IMR-90 (cell line): ENCODE results near the gene MRPL23. TPM values are rescaled to one million over a fixed set of nuclear protein-coding genes. Genes with fewer than 3 reads are reported as not detected.

Experiments used
- ATAC-seq: fragments of 200-7000 bp; cut with Tn5 transposase; 2 replicates; pipeline ENCODE4 v1.9.1; 2020; ENCODE audit warnings: low read depth, mild to moderate bottlenecking, moderate library complexity
- BruUV-seq: library from RNA; stranded (reverse); fragments of 400-500 nt; replicated peaks from 2 replicates; lab custom pipeline; 2021; lab: Mats Ljungman, UMichigan
- CTCF ChIA-PET: fragments of 300-600 bp; formaldehyde crosslinking; extraction: SDS; loops from one replicate; lab custom pipeline; 2021; ENCODE audit warnings: antibody characterized with exemption; lab: Yijun Ruan, JAX
- POLR2A ChIA-PET: fragments of 300-600 bp; sonication (Branson Sonifier 250); formaldehyde crosslinking; loops from one replicate; lab custom pipeline; 2022; ENCODE audit warnings: antibody characterized with exemption; ENCODE audit not compliant: unreplicated experiment; lab: Charles Lee
- DNase-seq: peaks from one replicate; pipeline ENCODE4 v3.0.0; 2013
- H2AFZ ChIP-seq: replicated peaks from 2 replicates; pipeline ENCODE3; 2013; ENCODE audit warnings: low read length, mild to moderate bottlenecking; ENCODE audit not compliant: poor library complexity
- H2AK5ac ChIP-seq: 2 replicates; pipeline ENCODE4 v1.6.1; 2013; ENCODE audit warnings: low read depth, low read length, inconsistent platforms
- H2AK9ac ChIP-seq: replicated peaks from 2 replicates; pipeline ENCODE3; 2013; ENCODE audit warnings: mild to moderate bottlenecking, low read depth, low read length, moderate library complexity; ENCODE audit not compliant: poor library complexity
- H2BK120ac ChIP-seq: 2 replicates; pipeline ENCODE4 v1.6.1; 2013; ENCODE audit warnings: low read depth, low read length, inconsistent platforms
- H2BK15ac ChIP-seq: 3 replicates; pipeline ENCODE4 v1.6.1; 2013; ENCODE audit warnings: low read depth, low read length, inconsistent platforms
- H2BK20ac ChIP-seq: 2 replicates; pipeline ENCODE4 v1.6.1; 2013; ENCODE audit warnings: low read depth, mild to moderate bottlenecking, inconsistent platforms, low read length, moderate library complexity
- H2BK5ac ChIP-seq: 2 replicates; pipeline ENCODE4 v1.6.1; 2013; ENCODE audit warnings: mild to moderate bottlenecking, low read depth, low read length, inconsistent platforms; ENCODE audit not compliant: poor library complexity, severe bottlenecking
- H3K14ac ChIP-seq: replicated peaks from 2 replicates; pipeline ENCODE4 v1.6.1; 2013; ENCODE audit warnings: low read depth, low read length, inconsistent platforms
- H3K18ac ChIP-seq: 2 replicates; pipeline ENCODE4 v1.6.1; 2013; ENCODE audit warnings: low read depth, low read length, control low read depth
- H3K23ac ChIP-seq: 2 replicates; pipeline ENCODE4 v1.6.1; 2013; ENCODE audit warnings: low read depth, low read length, inconsistent platforms
- H3K27ac ChIP-seq: 2 replicates; pipeline ENCODE4 v1.5.1; 2013; ENCODE audit warnings: mild to moderate bottlenecking, control low read depth, low read length; ENCODE audit not compliant: insufficient read depth
- H3K27me3 ChIP-seq: 2 replicates; pipeline ENCODE4 v1.6.1; 2013; ENCODE audit warnings: low read length; ENCODE audit not compliant: control insufficient read depth, insufficient read depth
- H3K36me3 ChIP-seq: 2 replicates; pipeline ENCODE4 v1.6.1; 2013; ENCODE audit warnings: low read length, mixed read lengths; ENCODE audit not compliant: control insufficient read depth, insufficient read depth
- H3K4ac ChIP-seq: 2 replicates; pipeline ENCODE4 v1.6.1; 2013; ENCODE audit warnings: low read depth, low read length, inconsistent platforms
- H3K4me1 ChIP-seq: 2 replicates; pipeline ENCODE4 v1.6.1; 2013; ENCODE audit warnings: low read length, mixed read lengths; ENCODE audit not compliant: control insufficient read depth, insufficient read depth
- H3K4me2 ChIP-seq: 2 replicates; pipeline ENCODE4 v1.6.1; 2013; ENCODE audit warnings: low read depth, mild to moderate bottlenecking, control low read depth, low read length, moderate library complexity
- H3K4me3 ChIP-seq: 2 replicates; pipeline ENCODE4 v1.5.1; 2013; ENCODE audit warnings: low read depth, mild to moderate bottlenecking, control low read depth, low read length, moderate library complexity; ENCODE audit not compliant: insufficient read depth
- H3K56ac ChIP-seq: 2 replicates; pipeline ENCODE4 v1.6.1; 2013; ENCODE audit warnings: low read length, inconsistent platforms; ENCODE audit not compliant: insufficient read depth; ENCODE audit errors: extremely low read depth
- H3K79me1 ChIP-seq, 2 experiments: 2 replicates each; pipeline ENCODE4 v1.6.1; 2013; ENCODE audit warnings: low read length in 2 of 2, inconsistent platforms in 1 of 2, low read depth in 1 of 2
- H3K9ac ChIP-seq: 2 replicates; pipeline ENCODE4 v1.6.1; 2013; ENCODE audit warnings: low read depth, low read length, control low read depth
- H3K9me1 ChIP-seq: 2 replicates; pipeline ENCODE4 v1.6.1; 2013; ENCODE audit warnings: low read length, inconsistent platforms; ENCODE audit not compliant: insufficient read depth
- H3K9me3 ChIP-seq: 2 replicates; pipeline ENCODE4 v1.6.1; 2013; ENCODE audit warnings: low read length; ENCODE audit not compliant: control insufficient read depth, insufficient read depth
- H4K20me1 ChIP-seq: 2 replicates; pipeline ENCODE4 v1.6.1; 2013; ENCODE audit warnings: low read length, inconsistent platforms; ENCODE audit not compliant: insufficient read depth
- H4K5ac ChIP-seq: 2 replicates; pipeline ENCODE4 v1.6.1; 2013; ENCODE audit warnings: mild to moderate bottlenecking, low read depth, low read length, control low read depth
- H4K8ac ChIP-seq, 2 experiments: 2 replicates each; pipeline ENCODE4 v1.6.1; 2013; ENCODE audit warnings: low read depth in 2 of 2, low read length in 2 of 2, control low read depth in 1 of 2, inconsistent platforms in 1 of 2
- H4K91ac ChIP-seq: 2 replicates; pipeline ENCODE4 v1.6.1; 2013; ENCODE audit warnings: low read depth, low read length, inconsistent platforms; ENCODE audit not compliant: insufficient read depth
- CHD1 ChIP-seq: IDR thresholded peaks from 2 replicates; pipeline ENCODE4 v1.6.1; 2012; ENCODE audit warnings: low read depth, low read length, improper control_type of control experiment
- FOS ChIP-seq: fragments of 150-350 bp; IDR thresholded peaks from 2 replicates; pipeline ENCODE4 v1.6.1; 2016; ENCODE audit warnings: low read depth, low read length
- MAFK ChIP-seq: IDR thresholded peaks from 2 replicates; pipeline ENCODE4 v1.6.1; 2012; ENCODE audit warnings: low read depth, low read length, improper control_type of control experiment
- MXI1 ChIP-seq: IDR thresholded peaks from 2 replicates; pipeline ENCODE4 v1.6.1; 2012; ENCODE audit warnings: low read depth, mild to moderate bottlenecking, low read length, moderate library complexity, borderline replicate concordance
- NFE2L2 ChIP-seq: fragments of 150-350 bp; IDR thresholded peaks from 2 replicates; pipeline ENCODE4 v1.6.1; 2016; ENCODE audit warnings: low read depth, mild to moderate bottlenecking, low read length
- RAD21 ChIP-seq: IDR thresholded peaks from 2 replicates; pipeline ENCODE4 v1.6.1; 2012; ENCODE audit warnings: low read length, improper control_type of control experiment
- WGBS, 2 experiments: methylation state at CpG; one replicate each; pipeline versions ENCODE4 v1.1.5 to v1.1.7; 2013; ENCODE audit warnings: missing lambda C conversion rate in 2 of 2; ENCODE audit not compliant: insufficient read length in 1 of 2; ENCODE audit errors: extremely low coverage in 2 of 2; 5-methylcytosine and 5-hydroxymethylcytosine counted together
- dilution Hi-C: fragments of 300-500 bp; cut with HindIII; formaldehyde crosslinking; loops from one replicate; pipeline ENCODE4 v1.14.3; 2018; ENCODE audit warnings: low sequenced_read_pairs; ENCODE audit not compliant: unreplicated experiment
- in situ Hi-C: fragments of 300-500 bp; cut with MboI; formaldehyde crosslinking; loops from 3 replicates; pipeline ENCODE4 v1.14.3; 2019; ENCODE audit warnings: low sequenced_read_pairs, inconsistent platforms, mixed read lengths
- intact Hi-C: fragments of 100-400 bp; cut with micrococcal nuclease; formaldehyde crosslinking; loops from 2 replicates; pipeline ENCODE4 v1.10.0; 2022
- polyA plus RNA-seq, 3 experiments: library from polyadenylated mRNA; depleted of rRNA; stranded (reverse); fragments of >200 nt; gene quantifications; 2 replicates each; pipeline ENCODE4 v1.2.3, GENCODE V29; 2012; ENCODE audit warnings: low replicate concordance in 1 of 3
- total RNA-seq: library from RNA; depleted of rRNA; stranded (reverse); fragments of >200 nt; gene quantifications from 2 replicates; pipeline ENCODE4 v1.2.3, GENCODE V29; 2012

Gene MRPL23
- total and polyA plus RNA-seq, 2 of the 4 experiments (the other 2 are of a cell fraction) = 68.4 to 114 TPM

GRCh38 chr11:1932681-1933080 lies 14.5 kb upstream of the MRPL23 start:
- H2BK20ac ChIP-seq = no peak overlapping the region
- H2BK15ac ChIP-seq = no peak overlapping the region
- H3K27ac ChIP-seq = no peak overlapping the region
- no peak overlapping the region for H2AK5ac ChIP-seq
- H2AK9ac ChIP-seq = no peak overlapping the region
- 75 to 100% methylated on average over 2 to 3 of the region's 4 CpGs for WGBS, 2 experiments
- no peaks in the 10 kb centered on the region for H3K36me3 ChIP-seq
- H3K4me1 ChIP-seq = no peaks in the 10 kb centered on the region
- CTCF ChIA-PET = no interaction called here
- H3K56ac ChIP-seq = no peak overlapping the region
- no peaks in the 10 kb centered on the region for H3K79me1 ChIP-seq
- no peak overlapping the region for H3K4me3 ChIP-seq
- no TSS peak for BruUV-seq
- no peak overlapping the region for H2BK5ac ChIP-seq
- H4K5ac ChIP-seq = no peak overlapping the region
- no peaks in the 10 kb centered on the region for H3K9me1 ChIP-seq
- TF ChIP-seq MXI1 (no peak), NFE2L2 (no peak), MAFK (no peak), CHD1 (no peak), FOS (no peak), RAD21 (no peak)
- POLR2A ChIA-PET = no interaction called here
- no peak overlapping the region for H2AFZ ChIP-seq
- no peak overlapping the region for H4K8ac ChIP-seq
- no peak overlapping the region for H3K23ac ChIP-seq
- no peak overlapping the region for H3K4ac ChIP-seq
- no peaks in the 10 kb centered on the region for H4K20me1 ChIP-seq
- no peaks in the 10 kb centered on the region for H3K9me3 ChIP-seq
- H3K4me2 ChIP-seq = no peak overlapping the region
- H3K14ac ChIP-seq = no peak overlapping the region
- peaks cover 16% of the 10 kb centered on the region; the same call in 1 of the 2 replicates for H3K27me3 ChIP-seq
- no peak overlapping the region for H2BK120ac ChIP-seq
- dilution Hi-C loops = no loop called here
- H3K18ac ChIP-seq = no peak overlapping the region
- H3K9ac ChIP-seq = no peak overlapping the region
- no peak overlapping the region for H4K91ac ChIP-seq
- no peak for DNase-seq
- in situ Hi-C loops = no loop called here
- intact Hi-C loops = no loop called here
- ATAC-seq = no peak
